Kidney tubule cell (primary cell): Measurements from ENCODE around the gene SRSF1.
A peak's percentile ranks its signal among the peaks of the same experiment; 100 is the strongest.
"Not testable (repeated sequence)": the region's sequence is repeated elsewhere in the genome, so short reads cannot be mapped to it uniquely, and the experiment has no call there.

Experiments used
- DNase-seq: peaks from one replicate; pipeline ENCODE4 v3.0.0-alpha.2; 2018; ENCODE audit warnings: low spot score

The SRSF1 gene

GRCh38 chr17:58006924-58007780, at the start of gene SRSF1:
Gene SRSF1 (minus strand): TSS chr17:58007246. CDS start chr17:58007137, 109 bp downstream.
- DNase-seq = peak; percentile 97

- DNase-seq = no peak
These were observed 49.4 kb upstream of the SRSF1 start for GRCh38 chr17:58056476-58056875.

- DNase-seq = no peak
These were observed 47.6 kb upstream of the SRSF1 start for GRCh38 chr17:58054641-58055040.

GRCh38 chr17:58052945-58053715, 46.1 kb upstream of the SRSF1 start:
- no peak for DNase-seq

- no peak for DNase-seq
These were observed 45.4 kb upstream of the SRSF1 start for GRCh38 chr17:58052407-58052806.

- DNase-seq = no peak
These were observed 44.4 kb upstream of the SRSF1 start for GRCh38 chr17:58051468-58051867.

GRCh38 chr17:58050966-58051365, 43.9 kb upstream of the SRSF1 start:
- DNase-seq = no peak

- DNase-seq = no peak
These were observed 42.5 kb upstream of the SRSF1 start for GRCh38 chr17:58049533-58049932.

GRCh38 chr17:58047376-58048150, 40.5 kb upstream of the SRSF1 start:
- DNase-seq = no peak

GRCh38 chr17:58046239-58047094, 39.4 kb upstream of the SRSF1 start:
- DNase-seq = no peak

GRCh38 chr17:58044256-58044655, 37.2 kb upstream of the SRSF1 start:
- DNase-seq = not testable (repeated sequence)

GRCh38 chr17:58043221-58044181, 36.5 kb upstream of the SRSF1 start:
- DNase-seq = no peak

GRCh38 chr17:58041161-58041560, 34.1 kb upstream of the SRSF1 start:
- DNase-seq = no peak

- no peak for DNase-seq
These were observed 33.3 kb upstream of the SRSF1 start for GRCh38 chr17:58040386-58040785.

- no peak for DNase-seq
These were observed 32.9 kb upstream of the SRSF1 start for GRCh38 chr17:58039975-58040374.

GRCh38 chr17:58032691-58033415, 25.8 kb upstream of the SRSF1 start:
- no peak for DNase-seq

- DNase-seq = no peak
These were observed 21.5 kb upstream of the SRSF1 start for GRCh38 chr17:58028578-58028977.

GRCh38 chr17:58020401-58020800, 13.4 kb upstream of the SRSF1 start:
- DNase-seq = no peak

- no peak for DNase-seq
These were observed 12.5 kb upstream of the SRSF1 start for GRCh38 chr17:58019521-58019920.

GRCh38 chr17:58019039-58019438, 12.0 kb upstream of the SRSF1 start:
- DNase-seq = no peak
